ENCODE measurements around the gene SYT9. TPM values are rescaled to one million over a fixed set of nuclear protein-coding genes. Genes with fewer than 3 reads are reported as not detected.
A peak's percentile ranks its signal among the peaks of the same experiment; 100 is the strongest.

The SYT9 gene
- total RNA-seq, 1 donor from 2014 or later = 7.3 TPM

GRCh38 chr11:7418906-7419305, 167.2 kb downstream of the SYT9 start:
- FAIRE-seq (no peak), DNase-seq (ENCODE audit: low spot score in 2 of 2) (no peak)

GRCh38 chr11:7421136-7421535, 169.4 kb downstream of the SYT9 start:
- FAIRE-seq (no peak), DNase-seq (ENCODE audit: low spot score in 2 of 2) (no peak)

- FAIRE-seq (no peak), DNase-seq (ENCODE audit: low spot score in 2 of 2) (no peak)
Measured at GRCh38 chr11:7422544-7423331, 171.0 kb downstream of the SYT9 start.

- no peak for FAIRE-seq
- no peak for DNase-seq (ENCODE audit: low spot score in 2 of 2)
Measured at GRCh38 chr11:7423946-7424345, 172.2 kb downstream of the SYT9 start.

- DNase-seq (ENCODE audit: low spot score in 2 of 2) (no peak), FAIRE-seq (no peak)
Measured at GRCh38 chr11:7427733-7428132, 176.0 kb downstream of the SYT9 start.

- no peak for DNase-seq (ENCODE audit: low spot score in 2 of 2)
- no peak for FAIRE-seq
Measured at GRCh38 chr11:7428196-7428595, 176.5 kb downstream of the SYT9 start.

GRCh38 chr11:7430496-7430895, 178.8 kb downstream of the SYT9 start:
- FAIRE-seq = no peak

GRCh38 chr11:7435176-7435575, 183.5 kb downstream of the SYT9 start:
- no peak for FAIRE-seq
- DNase-seq (ENCODE audit: low spot score in 2 of 2) = no peak

More at GRCh38 chr11:7430496-7430895, 178.8 kb downstream of the SYT9 start:
- no peak for DNase-seq (ENCODE audit: low spot score in 2 of 2)

GRCh38 chr11:7436146-7436545, 184.4 kb downstream of the SYT9 start:
- no peak for FAIRE-seq
- no peak for DNase-seq (ENCODE audit: low spot score in 2 of 2)

GRCh38 chr11:7436657-7437056, 185.0 kb downstream of the SYT9 start:
- FAIRE-seq = no peak
- no peak for DNase-seq (ENCODE audit: low spot score in 2 of 2)

- no peak for FAIRE-seq
- no peak for DNase-seq (ENCODE audit: low spot score in 2 of 2)
Measured at GRCh38 chr11:7437696-7438095, 186.0 kb downstream of the SYT9 start.

- DNase-seq (ENCODE audit: low spot score in 2 of 2) (no peak), FAIRE-seq (no peak)
Measured at GRCh38 chr11:7439746-7440320, 188.1 kb downstream of the SYT9 start.

GRCh38 chr11:7442588-7443215, 191.0 kb downstream of the SYT9 start:
- peak; percentile 31 to 61 for DNase-seq (ENCODE audit: low spot score in 2 of 2)
- FAIRE-seq = no peak

- DNase-seq (ENCODE audit: low spot score in 2 of 2) (no peak), FAIRE-seq (no peak)
Measured at GRCh38 chr11:7444091-7444981, 192.6 kb downstream of the SYT9 start.

GRCh38 chr11:7445564-7445963, 193.9 kb downstream of the SYT9 start:
- DNase-seq (ENCODE audit: low spot score in 2 of 2) = no peak
- FAIRE-seq = no peak

- no peak for DNase-seq (ENCODE audit: low spot score in 2 of 2)
- no peak for FAIRE-seq
Measured at GRCh38 chr11:7448201-7448600, 196.5 kb downstream of the SYT9 start.

- DNase-seq (ENCODE audit: low spot score in 2 of 2) (no peak), FAIRE-seq (no peak)
Measured at GRCh38 chr11:7449211-7449840, 197.6 kb downstream of the SYT9 start.

GRCh38 chr11:7449841-7450214, 198.1 kb downstream of the SYT9 start:
- DNase-seq (ENCODE audit: low spot score in 2 of 2) (no peak), FAIRE-seq (no peak)

GRCh38 chr11:7450836-7451235, 199.1 kb downstream of the SYT9 start:
- no peak for DNase-seq (ENCODE audit: low spot score in 2 of 2)

GRCh38 chr11:7451520-7451919, 199.8 kb downstream of the SYT9 start:
- DNase-seq (ENCODE audit: low spot score in 2 of 2) = no peak
- no peak for FAIRE-seq

More at GRCh38 chr11:7450836-7451235, 199.1 kb downstream of the SYT9 start:
- no peak for FAIRE-seq

All from frontal cortex (tissue), 4 donors.